GM19043 (cell line): ENCODE results near the gene FABP6.
"Not testable (repeated sequence)": the region's sequence is repeated elsewhere in the genome, so short reads cannot be mapped to it uniquely, and the experiment has no call there.

ENCODE experiments used
- ATAC-seq: cut with Tn5 transposase; IDR thresholded peaks from one replicate; pipeline ENCODE4 v1.9.1; 2021; ENCODE audit warnings: low read depth; ENCODE audit not compliant: unreplicated experiment

Gene FABP6, protein sequence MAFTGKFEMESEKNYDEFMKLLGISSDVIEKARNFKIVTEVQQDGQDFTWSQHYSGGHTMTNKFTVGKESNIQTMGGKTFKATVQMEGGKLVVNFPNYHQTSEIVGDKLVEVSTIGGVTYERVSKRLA

DNA sequence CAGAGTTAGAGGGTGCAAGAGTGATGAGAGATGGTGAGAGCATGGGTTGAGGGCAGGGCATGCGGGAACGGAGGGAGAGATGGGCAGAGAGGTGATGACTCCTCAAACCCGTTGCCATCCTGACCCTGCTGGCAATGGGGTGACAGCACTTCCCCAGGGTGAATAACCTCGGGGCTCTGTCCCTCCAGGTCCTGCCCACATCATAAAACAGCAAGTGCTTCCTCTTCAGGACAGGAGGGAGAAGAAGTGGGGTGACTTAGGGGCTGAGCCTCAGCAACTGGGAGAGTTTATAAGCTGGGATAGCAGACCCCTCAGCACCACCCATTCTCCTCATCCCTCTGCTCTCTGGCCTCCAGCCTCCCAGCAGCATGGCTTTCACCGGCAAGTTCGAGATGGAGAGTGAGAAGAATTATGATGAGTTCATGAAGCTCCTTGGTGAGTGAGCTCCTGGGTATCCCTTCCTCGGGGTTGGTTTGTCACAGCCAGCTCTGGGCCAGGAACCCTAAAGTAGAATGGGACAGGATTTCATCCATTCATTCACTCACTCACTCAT is at the start of gene FABP6:
Gene FABP6, plus strand, starts transcription at position 317 of the 553 bp plus-strand sequence. Its CDS starts 52 bp downstream, at position 369.
- no peak for ATAC-seq

DNA sequence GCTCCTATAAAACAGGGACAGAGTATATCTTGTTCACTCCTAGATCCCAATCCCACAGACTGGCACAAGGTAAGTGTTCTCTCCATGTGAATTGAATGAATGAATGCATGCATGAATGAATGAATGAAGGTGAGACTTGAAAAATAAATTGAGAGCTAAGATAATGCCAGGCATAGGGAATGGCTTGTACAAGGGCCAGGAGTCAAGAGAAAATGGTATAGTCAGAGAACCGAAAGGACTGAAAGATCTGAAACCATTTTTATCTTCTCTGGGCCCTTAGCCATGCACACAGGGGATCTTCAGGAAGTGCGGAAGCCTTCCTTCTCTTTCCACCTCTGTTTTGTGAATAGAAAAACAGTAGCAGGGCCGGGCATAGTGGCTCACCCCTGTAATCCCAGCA is 48.4 kb upstream of the FABP6 start:
- ATAC-seq: no peak

DNA sequence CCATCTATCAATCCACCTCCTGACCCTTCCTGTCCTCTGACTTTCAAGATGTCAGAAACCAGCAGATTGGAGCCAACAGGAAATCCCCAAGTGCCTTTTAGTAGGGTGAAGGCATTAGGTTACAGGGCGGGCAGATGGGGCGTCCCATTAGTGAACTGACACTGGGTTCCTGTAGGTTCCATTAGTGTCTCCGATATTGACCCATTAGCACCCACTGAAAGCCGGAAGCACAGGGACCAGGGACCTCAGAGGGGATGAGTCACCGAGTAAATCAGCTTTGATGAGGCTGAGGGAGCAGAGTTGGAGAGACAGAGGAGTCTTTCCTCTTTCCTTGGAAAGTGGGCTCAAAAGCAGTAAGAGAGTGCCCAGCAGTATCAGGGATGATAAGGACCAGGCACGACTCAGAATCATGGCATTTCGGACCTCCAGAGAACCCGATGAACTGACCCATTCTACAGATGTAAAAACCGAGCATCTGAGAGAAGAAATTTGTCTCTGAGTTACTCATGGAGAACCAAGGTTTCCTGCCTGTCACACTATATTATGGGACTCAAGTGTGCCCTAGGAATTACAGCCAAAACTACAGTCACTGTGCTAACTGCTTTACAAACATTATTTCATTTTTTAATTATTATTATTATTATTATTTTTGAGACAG is 47.2 kb upstream of the FABP6 start:
- ATAC-seq: no peak

DNA sequence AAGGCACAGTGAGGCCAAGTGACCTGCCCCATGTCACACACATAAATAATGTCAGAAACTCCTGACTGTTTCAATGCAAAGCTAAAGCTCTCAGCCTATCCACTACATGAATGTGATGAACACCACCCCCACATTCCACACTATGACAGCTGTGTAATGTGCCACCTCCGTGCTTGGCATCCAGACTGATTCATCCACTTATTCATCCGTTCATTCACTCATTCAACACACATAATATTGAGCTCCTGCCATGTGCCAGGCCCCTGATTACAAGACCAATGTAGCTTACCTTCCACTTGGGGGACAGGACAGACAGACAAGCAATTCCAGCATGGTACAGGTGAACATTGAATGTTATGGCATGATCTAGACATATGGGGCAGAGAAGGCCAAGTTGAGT is 46.2 kb upstream of the FABP6 start:
- ATAC-seq: no peak

DNA sequence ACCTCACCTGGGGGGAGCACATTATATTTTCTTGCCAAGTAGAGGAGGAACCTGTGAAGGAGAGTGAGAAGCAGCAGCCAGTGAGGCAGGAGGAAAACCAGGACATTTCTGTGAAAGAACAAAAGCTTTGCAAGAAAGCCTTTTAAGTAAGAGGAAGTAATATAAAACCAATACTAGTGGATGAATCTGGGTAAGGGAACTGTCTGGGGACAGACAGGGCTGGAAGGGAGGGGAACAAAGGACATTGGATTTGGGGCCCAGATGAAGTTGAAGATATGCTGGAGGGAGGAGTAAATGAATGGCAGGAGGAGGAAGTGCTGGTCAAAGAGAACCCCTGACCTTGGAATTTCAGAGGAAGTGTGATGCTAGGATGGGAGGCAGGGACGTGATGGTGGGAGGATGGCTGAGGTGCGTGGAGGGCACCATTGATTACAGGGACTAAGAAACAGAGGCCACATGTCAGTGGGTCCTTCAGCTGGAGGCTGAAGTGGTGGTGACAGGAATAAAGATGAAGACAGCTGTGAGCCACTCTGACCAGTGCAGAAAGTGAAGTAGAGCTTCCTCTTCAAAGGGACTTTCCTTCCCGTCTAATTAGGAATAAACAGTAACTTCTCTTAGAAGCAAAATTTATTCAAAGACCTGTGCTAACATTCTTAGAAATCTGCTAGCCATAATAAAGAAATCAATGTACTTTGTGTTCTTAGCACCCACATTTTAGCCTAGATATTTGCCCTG is 43.5 kb upstream of the FABP6 start:
- no peak for ATAC-seq

DNA sequence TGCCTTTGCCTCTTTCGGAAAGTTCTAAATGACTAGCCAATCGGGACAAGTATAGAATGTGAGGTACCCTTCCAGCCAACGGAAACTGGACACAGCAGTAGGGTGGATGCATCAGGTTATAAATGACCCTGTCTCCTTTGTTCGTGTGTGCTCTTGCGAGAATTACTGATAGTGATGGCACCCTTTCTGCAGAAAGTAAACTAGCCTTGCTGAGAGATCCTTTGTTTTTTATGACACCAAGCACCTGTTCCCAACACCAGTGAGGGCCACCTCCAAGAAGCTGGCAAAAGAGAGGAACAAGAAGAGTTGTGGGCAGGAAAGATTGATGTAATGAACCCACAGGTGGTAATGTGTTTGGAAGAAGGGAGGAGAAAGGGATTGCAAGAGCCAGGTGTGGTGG is 42.8 kb upstream of the FABP6 start:
- ATAC-seq: no peak

DNA sequence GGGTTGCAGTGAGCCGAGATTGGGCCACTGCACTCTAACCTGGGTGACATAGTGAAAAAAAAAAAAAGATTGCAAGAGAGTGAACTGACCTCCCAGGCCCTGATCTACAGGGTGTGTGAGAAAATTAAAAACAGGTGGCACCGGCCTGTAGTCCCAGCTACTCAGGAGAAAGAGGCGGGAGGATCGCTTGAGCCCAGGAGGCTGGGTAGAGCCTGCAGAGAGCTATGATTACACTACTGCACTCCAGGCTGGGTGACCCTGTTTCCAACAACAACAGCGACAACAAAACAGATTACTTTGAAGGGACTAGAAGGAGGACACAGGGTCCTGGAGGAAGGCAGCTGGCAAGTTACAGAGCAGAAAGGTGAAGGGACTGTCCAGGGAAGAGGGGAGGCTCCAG is 42.2 kb upstream of the FABP6 start:
- ATAC-seq: no peak

DNA sequence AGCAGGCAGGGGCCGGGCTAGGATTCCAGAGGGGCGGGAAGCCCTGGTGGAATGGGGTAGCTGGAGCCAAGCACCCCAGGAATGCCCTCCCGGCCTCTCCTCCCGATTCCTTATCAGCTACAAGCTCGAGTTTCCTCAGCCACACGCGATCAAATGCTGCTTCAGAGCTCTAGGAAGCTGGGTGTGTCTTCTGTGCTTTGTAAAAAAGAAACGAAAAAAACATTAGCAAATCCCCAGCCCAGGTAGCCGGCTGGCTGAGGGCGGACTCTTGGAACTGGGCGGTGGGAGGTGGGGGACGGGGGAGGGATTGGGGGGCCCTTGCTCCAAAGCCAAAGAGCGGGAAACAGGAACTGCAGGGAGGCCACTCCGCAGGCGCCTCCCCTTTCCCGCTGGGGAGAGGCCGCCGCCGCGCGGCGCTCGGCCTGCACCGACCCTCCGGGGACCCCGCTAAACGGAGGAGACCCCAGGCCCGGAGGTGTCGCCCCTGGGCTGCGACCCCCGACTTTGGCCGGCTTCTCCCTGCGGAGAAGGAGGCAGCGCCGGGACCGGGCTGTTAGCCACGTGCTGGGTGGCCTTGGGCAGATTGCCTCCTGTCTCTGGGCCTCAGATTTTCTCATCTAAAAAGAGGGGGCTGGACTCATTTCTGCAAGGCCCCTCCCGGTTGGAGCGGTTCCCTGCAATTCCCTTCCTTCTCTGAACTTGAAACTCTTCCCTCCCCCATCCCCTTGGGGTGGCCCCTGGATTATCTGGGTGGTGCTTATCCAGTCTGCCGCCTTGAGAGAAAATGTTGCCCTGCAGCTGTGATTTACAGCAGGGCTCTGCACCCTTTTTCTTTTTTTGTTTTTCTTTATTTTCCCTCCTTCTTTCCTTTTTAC is 40.9 kb upstream of the FABP6 start:
- no peak for ATAC-seq

DNA sequence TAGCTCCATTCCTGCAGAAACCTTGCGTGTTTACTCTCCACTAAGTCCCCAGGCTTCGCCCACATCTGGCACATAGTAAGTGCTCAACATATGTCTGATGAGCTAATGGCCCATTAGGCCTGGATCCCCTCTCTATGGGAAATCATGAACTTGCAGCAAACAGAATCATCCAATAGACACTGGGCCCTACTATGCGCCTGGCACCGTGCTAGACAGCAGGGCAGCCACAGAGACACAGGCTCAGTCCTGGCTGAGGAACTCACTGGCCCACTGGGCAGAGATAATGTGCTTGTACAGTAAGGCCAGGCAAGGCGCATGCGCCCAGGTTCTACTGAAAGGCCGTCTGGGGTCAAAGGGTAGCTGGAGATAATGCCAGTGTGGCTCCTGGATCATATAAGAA is 36.9 kb upstream of the FABP6 start:
- ATAC-seq: no peak

DNA sequence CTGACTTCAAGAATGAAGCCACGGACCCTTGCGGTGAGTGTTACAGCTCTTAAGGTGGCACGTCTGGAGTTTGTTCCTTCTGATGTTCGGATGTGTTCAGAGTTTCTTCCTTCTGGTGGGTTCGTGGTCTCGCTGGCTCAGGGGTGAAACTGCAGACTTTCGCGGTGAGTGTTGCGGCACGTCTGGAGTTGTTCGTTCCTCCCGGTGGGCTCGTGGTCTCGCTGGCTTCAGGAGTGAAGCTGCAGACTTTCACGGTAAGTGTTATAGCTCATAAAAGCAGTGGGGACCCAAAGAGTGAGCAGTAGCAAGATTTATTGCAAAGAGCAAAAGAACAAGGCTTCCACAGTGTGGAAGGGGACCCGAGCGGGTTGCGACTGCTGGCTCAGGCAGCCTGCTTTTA is 36.2 kb upstream of the FABP6 start:
- ATAC-seq: not testable (repeated sequence)

DNA sequence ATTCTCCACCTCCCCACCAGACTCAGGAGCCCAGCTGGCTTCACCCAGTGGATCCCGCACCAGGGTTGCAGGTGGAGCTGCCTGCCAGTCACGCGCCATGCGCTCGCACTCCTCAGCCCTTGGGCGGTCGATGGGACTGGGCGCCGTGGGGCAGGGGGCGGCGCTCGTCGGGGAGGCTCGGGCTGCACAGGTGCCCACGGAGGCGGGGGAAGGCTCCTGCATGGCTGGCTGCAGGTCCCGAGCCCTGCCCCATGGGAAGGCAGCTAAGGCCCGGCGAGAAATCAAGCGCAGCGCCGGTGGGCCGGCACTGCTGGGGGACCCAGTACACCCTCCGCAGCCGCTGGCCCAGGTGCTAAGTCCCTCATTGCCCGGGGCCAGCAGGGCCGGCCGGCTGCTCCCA is 35.5 kb upstream of the FABP6 start:
- not testable (repeated sequence) for ATAC-seq

DNA sequence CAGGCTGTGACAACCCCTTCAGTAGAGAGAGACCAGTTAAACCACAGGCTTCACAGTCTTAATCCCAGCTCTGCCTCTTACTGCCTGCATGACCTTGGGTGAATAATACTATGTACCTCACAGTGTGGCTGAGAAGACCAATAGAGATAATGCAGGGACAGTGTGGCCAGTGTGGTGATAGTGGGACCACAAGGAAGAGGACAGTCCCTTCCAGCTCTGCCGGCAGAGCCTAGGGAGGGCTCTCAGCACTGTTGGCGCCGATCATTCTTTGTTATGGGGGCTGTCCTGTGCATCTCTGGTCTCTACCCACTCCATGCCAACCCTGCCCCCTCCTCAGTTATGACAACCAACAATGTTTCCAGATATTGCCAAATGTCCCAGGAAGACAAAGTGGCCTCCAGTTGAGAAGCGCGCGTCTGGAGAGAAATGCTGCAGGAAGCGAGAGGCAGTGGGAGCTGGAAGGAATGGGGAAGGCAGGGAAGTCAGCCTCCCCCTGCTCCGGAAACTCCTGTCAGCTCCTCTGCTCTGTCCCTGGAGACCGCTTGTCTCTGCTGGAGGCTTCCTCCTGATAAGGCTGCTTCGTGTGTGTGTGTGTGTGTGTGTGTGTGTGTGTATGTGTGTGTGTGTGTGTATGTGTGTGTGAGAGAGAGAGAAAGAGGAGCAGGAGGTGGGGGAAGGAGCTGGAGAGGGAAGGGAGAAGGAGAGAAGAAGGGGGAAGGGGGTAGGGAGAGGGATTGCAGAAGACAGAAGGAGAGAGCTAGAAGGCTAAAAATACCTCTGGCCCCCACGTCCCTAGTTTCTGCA is 31.8 kb upstream of the FABP6 start:
- ATAC-seq: no peak

DNA sequence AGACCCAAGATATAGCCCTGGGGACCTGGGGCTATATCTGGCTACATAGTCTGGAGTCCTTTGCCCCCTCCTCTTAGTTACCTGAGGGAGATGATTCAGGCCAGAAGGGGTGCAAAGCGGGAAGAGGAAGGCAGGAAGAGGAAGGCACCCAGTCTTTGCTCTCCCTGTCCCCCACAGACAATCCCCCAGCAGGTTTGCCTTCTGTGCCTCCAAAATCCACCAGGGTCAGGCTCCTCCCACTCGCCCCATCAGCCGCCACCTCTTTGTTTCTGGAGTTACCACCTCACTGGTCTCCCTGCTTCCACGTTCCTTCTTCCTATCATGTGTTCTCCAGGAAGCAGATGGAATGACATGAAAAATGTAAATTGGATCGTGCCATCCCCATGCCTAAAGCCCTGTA is 31.2 kb upstream of the FABP6 start:
- no peak for ATAC-seq

DNA sequence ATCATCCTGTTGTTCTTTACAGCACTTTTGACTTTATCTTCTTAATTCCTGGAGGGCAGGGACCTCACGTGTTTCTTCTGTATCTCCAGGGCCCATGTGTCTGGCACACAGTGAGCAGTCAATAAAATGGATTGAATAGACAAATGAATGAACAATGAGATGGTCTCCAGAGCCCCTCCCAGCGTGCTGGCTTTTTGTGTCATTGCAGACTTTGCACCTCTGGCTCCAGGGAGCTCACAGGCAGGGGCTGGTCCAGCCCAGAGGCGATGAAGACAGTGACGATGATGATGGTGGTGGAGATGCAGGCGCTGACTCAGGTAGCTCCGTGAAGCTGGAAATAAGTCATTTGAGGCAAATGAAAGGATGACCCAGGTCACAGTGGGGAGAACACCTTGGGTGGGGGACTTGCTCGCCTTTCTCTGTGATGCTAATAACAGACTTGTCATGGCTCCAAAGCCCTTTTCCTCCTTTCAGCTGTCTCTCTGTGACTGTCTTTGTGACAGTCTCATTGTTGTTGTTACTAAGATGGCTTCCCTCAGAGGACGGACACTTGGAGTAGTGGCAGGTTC is 30.4 kb upstream of the FABP6 start:
- no peak for ATAC-seq

DNA sequence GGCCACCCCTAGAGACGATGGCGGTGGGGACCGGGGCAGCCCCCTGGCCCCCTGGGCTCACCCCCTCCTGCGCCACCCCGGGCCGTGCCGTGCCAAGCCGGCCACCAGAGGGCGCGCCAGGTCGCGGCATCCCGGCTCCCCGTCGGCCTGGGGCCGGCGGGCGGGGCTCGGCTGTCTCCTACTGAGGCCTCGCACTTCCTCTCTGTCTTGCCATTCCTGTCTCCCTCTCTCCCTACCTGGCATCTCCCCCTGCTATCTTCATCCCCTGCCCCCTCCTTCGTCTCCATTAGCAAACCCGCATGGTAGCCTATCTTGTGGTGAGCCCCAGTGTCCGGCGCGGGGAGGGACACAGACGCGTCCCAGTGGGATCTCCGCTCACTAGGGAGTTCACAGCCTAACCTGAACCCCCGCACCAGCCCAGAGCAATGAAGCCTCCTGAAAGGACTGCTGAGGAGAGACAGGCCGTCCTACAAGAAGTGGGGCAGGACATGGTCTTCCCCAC is 29.8 kb upstream of the FABP6 start:
- peak; percentile 95 for ATAC-seq

DNA sequence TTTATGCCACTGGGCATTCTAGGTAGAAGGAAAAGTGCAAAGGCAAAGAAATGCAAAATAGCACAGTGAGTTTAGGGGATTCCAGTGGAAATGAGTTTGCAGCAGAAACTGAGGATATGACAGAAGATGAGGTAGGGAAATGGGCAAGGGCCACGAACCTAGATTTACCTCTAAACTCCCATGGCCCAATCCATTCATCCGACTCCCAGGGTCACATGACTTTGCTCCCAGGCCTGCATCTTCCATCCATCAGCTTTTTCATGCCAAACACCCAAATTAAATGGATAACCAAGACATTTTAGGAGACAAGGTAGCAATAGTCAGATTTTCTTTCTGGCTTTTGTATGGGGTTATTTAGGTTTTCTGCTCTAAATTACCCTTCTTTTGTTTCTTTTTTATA is 22.2 kb upstream of the FABP6 start:
- no peak for ATAC-seq

DNA sequence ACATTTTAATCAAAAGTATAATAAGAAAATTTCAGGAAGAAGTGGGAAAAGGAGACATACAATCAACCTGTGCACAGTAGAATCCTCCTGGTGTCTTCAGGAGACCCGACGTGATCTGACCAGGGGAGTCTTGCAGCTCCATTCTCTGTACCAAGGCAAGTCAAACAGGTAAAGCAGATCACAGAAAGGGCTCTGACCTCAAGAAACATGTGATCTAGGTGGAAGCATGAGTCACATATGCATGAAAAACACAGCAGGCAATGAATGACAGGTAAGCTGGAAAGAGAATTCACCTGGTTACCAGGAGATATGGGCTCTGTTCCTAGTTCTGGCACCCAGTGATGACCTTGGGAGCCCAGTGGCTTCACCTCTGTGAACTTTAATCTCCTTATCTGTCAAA is 19.4 kb upstream of the FABP6 start:
- no peak for ATAC-seq

DNA sequence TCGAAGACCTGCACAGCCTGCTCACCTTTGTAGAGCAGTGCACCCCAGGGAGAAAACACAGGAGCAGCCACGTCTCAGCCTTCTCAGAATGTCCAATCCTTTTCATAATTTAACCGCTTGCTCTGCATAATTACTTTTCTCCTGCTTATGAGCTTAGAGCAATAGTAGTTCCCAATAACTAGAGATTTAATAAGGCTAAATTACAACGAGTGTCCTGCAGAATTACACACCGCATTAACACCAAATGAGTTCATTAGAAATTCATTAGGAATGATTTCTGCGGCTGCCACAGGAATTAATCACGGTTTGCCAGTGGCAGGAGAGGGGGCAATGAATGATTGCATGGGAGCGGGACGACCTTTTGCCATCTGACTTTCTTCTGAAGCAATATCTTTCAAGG is 18.7 kb upstream of the FABP6 start:
- no peak for ATAC-seq

DNA sequence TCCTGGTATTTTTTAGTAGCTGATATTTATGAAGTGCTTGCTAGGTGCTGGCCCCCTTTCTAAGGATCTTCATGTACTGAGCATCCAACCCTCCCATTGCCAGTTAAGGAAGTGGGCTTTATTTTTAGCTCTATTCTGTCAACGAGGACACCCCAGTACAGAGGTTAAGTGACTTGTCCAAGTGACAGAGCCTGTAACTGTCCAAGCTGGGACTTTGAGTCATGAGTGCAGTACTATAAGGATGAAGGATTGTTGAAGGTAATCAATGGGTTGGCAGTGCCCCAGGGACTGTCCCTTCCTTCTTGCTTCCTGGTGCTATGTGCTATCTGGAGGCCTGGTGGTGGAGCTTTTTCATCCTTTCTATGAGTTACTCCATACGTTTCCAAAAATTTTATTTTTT is 18.0 kb upstream of the FABP6 start:
- no peak for ATAC-seq

DNA sequence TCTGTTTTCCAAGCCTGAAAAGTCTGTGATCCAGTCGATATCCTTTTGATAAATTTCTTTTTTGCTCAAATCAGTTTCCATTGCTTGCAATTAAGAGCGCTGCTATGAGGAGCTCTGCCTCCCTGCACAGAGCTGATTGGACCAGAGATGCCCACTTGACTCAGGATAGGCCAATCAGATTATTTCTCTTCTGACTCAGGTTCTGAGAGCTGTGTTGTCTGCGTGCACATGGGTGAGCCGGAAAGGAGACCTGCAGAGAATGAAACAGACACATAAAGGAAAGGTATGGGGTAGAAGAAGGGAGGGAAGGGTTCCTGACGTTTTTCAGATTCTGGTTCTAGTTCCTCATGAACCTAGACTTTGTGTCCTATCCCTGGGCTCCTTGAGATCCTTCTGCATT is 15.8 kb upstream of the FABP6 start:
- no peak for ATAC-seq
